Mucosa of stomach (tissue), 1 donor: ENCODE results near the gene RAB27A.
"Not testable (repeated sequence)": the region's sequence is repeated elsewhere in the genome, so short reads cannot be mapped to it uniquely, and the experiment has no call there.

Source experiments
- H3K27me3 ChIP-seq: one replicate; pipeline ENCODE4 v1.7.0; 2013; ENCODE audit warnings: mild to moderate bottlenecking, low read length; ENCODE audit not compliant: control insufficient read depth, insufficient read depth
- H3K36me3 ChIP-seq: one replicate; pipeline ENCODE4 v1.7.0; 2013; ENCODE audit warnings: low read length; ENCODE audit not compliant: control insufficient read depth, insufficient read depth
- H3K4me1 ChIP-seq: one replicate; pipeline ENCODE4 v1.7.0; 2013; ENCODE audit warnings: mild to moderate bottlenecking, low read length; ENCODE audit not compliant: control insufficient read depth, insufficient read depth
- H3K4me3 ChIP-seq: one replicate; pipeline ENCODE4 v1.7.0; 2013; ENCODE audit warnings: low read length
- H3K9ac ChIP-seq: one replicate; pipeline ENCODE4 v1.7.0; 2013; ENCODE audit warnings: mild to moderate bottlenecking, low read length, moderate library complexity
- H3K9me3 ChIP-seq: one replicate; pipeline ENCODE4 v1.7.0; 2013; ENCODE audit warnings: mild to moderate bottlenecking, low read length, moderate library complexity; ENCODE audit not compliant: control insufficient read depth
- donor health status: Pancreatic carcinoma.

RAB27A gene

GRCh38 chr15:55289746-55290527 is at the start of gene RAB27A:
Gene RAB27A (minus strand): TSS chr15:55289813. CDS start chr15:55234934, 54,879 bp downstream.
- H3K9ac ChIP-seq: peak within 1 kb of the TSS; percentile 93
- no peaks in the 10 kb centered on the region for H3K9me3 ChIP-seq
- peak within 1 kb of the TSS; percentile 66 for H3K4me3 ChIP-seq
- H3K36me3 ChIP-seq: no peaks in the 10 kb centered on the region
- peaks cover 18% of the 10 kb centered on the region for H3K4me1 ChIP-seq
- no peaks in the 10 kb centered on the region for H3K27me3 ChIP-seq

DNA sequence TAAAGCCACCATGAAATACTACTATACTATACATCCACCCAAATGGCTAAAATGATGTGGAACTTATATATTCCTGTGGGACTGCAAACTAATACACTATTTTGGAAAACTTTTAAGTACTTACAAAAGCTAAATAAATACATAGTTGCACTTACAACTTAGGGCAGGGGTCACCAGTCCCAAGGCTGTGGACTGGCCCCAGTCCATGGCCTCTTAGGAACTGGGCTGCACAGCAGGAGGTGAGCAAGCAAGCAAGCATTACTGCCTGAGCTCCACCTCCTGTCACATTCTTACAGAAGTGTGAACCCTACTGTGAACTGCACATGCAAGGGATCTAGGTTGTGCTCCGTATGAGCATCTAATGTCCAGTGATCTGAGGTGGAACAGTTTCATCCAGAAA is 47.5 kb upstream of the RAB27A start:
- H3K27me3 ChIP-seq: no peaks in the 10 kb centered on the region
- H3K4me1 ChIP-seq: no peaks in the 10 kb centered on the region
- H3K9ac ChIP-seq: no peak overlapping the region
- no peaks in the 10 kb centered on the region for H3K9me3 ChIP-seq
- H3K36me3 ChIP-seq: no peaks in the 10 kb centered on the region
- no peak overlapping the region for H3K4me3 ChIP-seq

DNA sequence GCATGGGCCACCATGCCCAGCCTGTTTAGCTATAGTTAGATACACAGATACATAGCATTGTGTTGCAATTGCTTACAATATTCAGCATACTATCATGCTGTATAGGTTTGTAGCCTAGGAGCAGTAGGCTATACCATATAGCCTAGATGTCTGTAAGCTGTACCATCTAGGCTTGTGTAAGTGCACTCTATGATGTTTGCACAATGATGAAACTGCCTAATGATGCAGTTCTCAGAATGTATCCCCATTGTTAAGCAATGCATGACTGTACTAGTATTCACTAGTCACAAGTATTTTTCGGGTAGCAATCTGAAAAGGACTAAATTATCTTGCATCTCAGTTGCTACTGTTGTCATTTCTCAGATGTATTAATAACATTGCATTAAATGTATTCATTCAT is 45.4 kb upstream of the RAB27A start:
- H3K27me3 ChIP-seq: no peaks in the 10 kb centered on the region
- no peaks in the 10 kb centered on the region for H3K36me3 ChIP-seq
- no peaks in the 10 kb centered on the region for H3K9me3 ChIP-seq
- no peak overlapping the region for H3K4me3 ChIP-seq
- no peak overlapping the region for H3K9ac ChIP-seq
- no peaks in the 10 kb centered on the region for H3K4me1 ChIP-seq

DNA sequence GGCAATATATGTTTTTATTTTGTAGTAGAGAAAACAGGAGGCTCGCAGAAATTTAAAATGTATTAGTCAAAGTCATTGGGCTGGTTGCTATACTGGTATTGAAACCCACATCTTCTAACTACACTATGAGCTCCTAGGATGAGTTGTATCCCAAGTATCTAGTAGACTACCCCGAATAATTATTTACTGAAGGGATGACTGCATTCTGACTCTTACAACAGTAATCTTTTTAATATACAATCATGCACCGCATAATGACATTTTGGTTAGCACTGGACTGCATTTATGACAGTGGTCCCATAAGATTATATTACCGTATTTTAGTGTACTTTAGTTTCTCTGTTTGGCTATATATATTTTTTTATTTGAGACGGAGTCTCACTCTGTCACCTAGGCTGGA is 44.8 kb upstream of the RAB27A start:
- no peaks in the 10 kb centered on the region for H3K36me3 ChIP-seq
- H3K4me1 ChIP-seq: no peaks in the 10 kb centered on the region
- H3K9ac ChIP-seq: no peak overlapping the region
- H3K9me3 ChIP-seq: no peaks in the 10 kb centered on the region
- H3K4me3 ChIP-seq: no peak overlapping the region
- H3K27me3 ChIP-seq: no peaks in the 10 kb centered on the region

- Histone ChIP-seq H3K4me3 (no peak overlapping the region), H3K9ac (no peak overlapping the region), H3K4me1 (no peaks in the 10 kb centered on the region), H3K36me3 (no peaks in the 10 kb centered on the region), H3K27me3 (no peaks in the 10 kb centered on the region), H3K9me3 (no peaks in the 10 kb centered on the region)
Measured at GRCh38 chr15:55327387-55327786, 37.8 kb upstream of the RAB27A start.

DNA sequence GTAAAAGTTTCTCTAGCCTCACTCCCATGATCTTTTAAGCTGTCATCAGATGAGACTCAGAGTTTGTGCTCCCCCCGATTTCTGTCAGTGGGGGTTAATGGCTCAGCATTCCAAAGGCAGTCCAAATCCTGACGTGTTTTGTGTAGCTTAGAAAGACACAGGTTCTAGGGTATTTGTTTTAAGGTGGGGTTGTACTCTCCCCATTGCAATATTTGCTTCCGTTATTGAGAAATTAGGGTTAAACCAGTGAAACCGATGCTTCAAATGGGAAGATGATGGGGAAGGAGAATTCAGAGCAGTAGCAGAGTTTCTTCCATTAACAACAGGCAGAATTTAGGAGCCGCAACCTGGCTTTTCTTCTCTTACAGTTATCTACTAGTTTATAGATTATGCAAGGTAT is 32.9 kb upstream of the RAB27A start:
- H3K9me3 ChIP-seq: no peaks in the 10 kb centered on the region

DNA sequence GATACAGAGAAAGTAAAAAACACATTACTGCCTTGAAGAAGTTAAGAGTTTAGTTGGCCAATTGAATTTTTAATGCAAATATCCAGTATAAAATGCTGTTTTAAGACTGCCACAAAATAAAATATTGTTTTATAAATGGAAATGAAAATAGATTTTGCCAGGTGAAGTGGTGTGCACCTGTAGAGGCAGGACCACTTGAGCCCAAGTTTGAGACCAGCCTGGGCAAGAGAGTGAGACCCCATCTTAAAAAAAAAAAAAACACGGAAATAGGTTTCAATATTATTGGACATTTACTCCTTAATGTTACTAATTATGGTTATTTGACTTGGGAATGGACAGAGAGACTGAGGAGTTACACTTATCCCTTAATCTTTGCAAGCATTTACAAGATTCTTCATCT is 31.4 kb upstream of the RAB27A start:
- Histone ChIP-seq H3K27me3 (no peaks in the 10 kb centered on the region), H3K4me1 (peaks cover 14% of the 10 kb centered on the region), H3K9ac (no peak overlapping the region), H3K9me3 (no peaks in the 10 kb centered on the region), H3K4me3 (no peak overlapping the region), H3K36me3 (no peaks in the 10 kb centered on the region)

More for the DNA sequence above, 32.9 kb upstream of the RAB27A start:
- Histone ChIP-seq H3K36me3 (no peaks in the 10 kb centered on the region), H3K27me3 (no peaks in the 10 kb centered on the region), H3K4me1 (peaks cover 13% of the 10 kb centered on the region), H3K4me3 (no peak overlapping the region), H3K9ac (no peak overlapping the region)

DNA sequence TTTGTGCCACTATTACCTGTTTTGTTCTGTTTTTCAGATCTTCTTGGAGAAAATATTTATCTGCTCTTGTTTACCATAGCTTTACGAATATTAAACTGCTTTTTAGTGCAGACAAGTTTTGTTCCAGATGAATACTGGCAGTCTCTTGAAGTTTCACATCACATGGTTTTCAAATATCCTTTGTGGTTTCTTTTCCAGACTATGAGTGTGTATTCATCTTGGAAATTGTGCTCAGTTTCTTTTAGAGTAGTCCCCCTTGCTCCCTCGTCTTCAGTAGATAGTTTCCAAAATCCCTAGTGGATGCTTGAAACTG is 30.6 kb upstream of the RAB27A start:
- H3K36me3 ChIP-seq: no peaks in the 10 kb centered on the region
- no peak overlapping the region for H3K9ac ChIP-seq
- peaks cover 14% of the 10 kb centered on the region for H3K4me1 ChIP-seq
- no peak overlapping the region for H3K4me3 ChIP-seq
- H3K27me3 ChIP-seq: no peaks in the 10 kb centered on the region
- H3K9me3 ChIP-seq: no peaks in the 10 kb centered on the region

- no peaks in the 10 kb centered on the region for H3K27me3 ChIP-seq
- H3K9ac ChIP-seq: peak overlapping the region; percentile 95
- peaks cover 14% of the 10 kb centered on the region for H3K4me1 ChIP-seq
- H3K36me3 ChIP-seq: no peaks in the 10 kb centered on the region
- H3K9me3 ChIP-seq: no peaks in the 10 kb centered on the region
- peak overlapping the region; percentile 90 for H3K4me3 ChIP-seq
Measured at GRCh38 chr15:55319537-55320237, 30.1 kb upstream of the RAB27A start.

GRCh38 chr15:55318588-55319494 is 29.2 kb upstream of the RAB27A start, which contains the start of the genes PIGB and PIGBOS1:
Gene PIGB (plus strand): TSS chr15:55319222. CDS start chr15:55319251, 29 bp downstream.
Gene PIGBOS1 (minus strand): TSS chr15:55319123. CDS start chr15:55317792, 1,331 bp downstream.
- Histone ChIP-seq H3K36me3 (no peaks in the 10 kb centered on the region), H3K4me1 (peaks cover 14% of the 10 kb centered on the region), H3K4me3 (peak within 1 kb of the TSS; percentile 90), H3K9me3 (no peaks in the 10 kb centered on the region), H3K27me3 (no peaks in the 10 kb centered on the region), H3K9ac (peak within 1 kb of the TSS; percentile 95)

DNA sequence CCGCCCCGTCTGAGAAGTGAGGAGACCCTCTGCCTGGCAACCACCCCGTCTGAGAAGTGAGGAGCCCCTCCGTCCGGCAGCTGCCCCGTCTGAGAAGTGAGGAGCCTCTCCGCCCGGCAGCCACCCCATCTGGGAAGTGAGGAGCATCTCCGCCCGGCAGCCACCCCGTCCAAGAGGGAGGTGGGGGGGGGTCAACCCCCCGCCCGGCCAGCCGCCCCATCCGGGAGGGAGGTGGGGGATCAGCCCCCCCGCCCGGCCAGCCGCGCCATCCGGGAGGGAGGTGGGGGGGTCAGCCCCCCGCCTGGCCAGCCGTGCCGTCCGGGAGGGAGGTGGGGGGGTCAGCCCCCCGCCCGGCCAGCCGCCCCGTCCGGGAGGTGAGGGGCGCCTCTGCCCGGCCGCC is 13.2 kb upstream of the RAB27A start:
- H3K9ac ChIP-seq, H3K36me3 ChIP-seq, H3K9me3 ChIP-seq, H3K4me1 ChIP-seq, H3K27me3 ChIP-seq, H3K4me3 ChIP-seq: not testable (repeated sequence)

GRCh38 chr15:55297315-55297714 is 7.7 kb upstream of the RAB27A start:
- Histone ChIP-seq H3K27me3 (no peaks in the 10 kb centered on the region), H3K36me3 (no peaks in the 10 kb centered on the region), H3K9ac (no peak overlapping the region), H3K9me3 (no peaks in the 10 kb centered on the region), H3K4me1 (no peaks in the 10 kb centered on the region), H3K4me3 (no peak overlapping the region)
